SHP77 (cell line): Measurements from ENCODE around the gene SLC22A16.
"Not testable (repeated sequence)": the region's sequence is repeated elsewhere in the genome, so short reads cannot be mapped to it uniquely, and the experiment has no call there.

Source experiments
- DNase-seq, 2 experiments: peaks; one replicate each; lab custom pipeline; 2025; lab: John Stamatoyannopoulos, UW

The SLC22A16 gene

DNA sequence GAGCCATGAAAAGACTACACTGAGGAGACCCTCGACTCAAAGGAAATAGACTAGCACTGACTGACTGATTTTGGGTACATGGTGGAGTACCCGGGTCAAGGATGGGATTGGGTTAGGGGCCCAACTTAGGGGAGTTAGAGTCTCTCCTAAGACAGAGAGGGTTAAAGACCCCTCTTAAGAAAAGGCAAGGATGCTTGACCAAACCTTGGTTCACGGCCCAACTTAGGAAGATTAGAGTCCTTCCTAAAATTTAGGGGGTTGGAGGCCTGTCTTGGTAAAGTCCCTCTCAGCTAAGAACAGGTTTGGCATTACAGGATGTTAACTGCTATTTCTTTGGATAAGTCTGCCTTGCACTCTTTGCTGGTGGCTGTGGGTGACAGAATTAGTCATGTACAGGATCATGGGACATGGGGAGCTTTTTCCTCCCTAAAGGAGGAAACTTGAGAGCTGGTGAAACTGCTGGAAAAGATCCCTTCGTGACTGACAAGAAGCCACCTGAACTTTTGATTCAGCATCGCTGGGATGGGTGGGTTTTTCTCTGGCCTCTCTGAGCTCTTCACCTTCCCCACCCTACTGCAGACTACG is 12.3 kb upstream of the SLC22A16 start:
- DNase-seq = no peak

DNA sequence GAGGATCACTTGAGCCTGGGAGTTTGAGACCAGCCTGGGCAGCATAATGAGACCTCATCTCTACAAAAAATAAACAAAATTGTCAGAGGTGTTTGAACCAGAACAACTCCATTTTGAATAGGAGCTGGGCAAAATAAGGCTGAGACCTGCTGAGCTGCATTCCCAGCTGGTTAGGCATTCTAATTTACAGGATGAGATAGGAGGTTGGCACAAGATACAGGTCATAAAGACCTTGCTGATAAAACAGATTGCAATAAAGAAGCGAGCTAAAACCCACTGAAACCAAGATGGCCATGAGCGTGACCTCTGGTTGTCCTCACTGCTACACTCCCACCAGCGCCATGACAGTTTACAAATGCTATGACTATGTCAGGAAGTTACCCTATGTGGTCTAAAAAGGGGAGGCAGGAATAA is 11.6 kb upstream of the SLC22A16 start:
- DNase-seq = not testable (repeated sequence)

GRCh38 chr6:110486756-110487155 is 10.3 kb upstream of the SLC22A16 start:
- DNase-seq = no peak

GRCh38 chr6:110485491-110485890 is 9.1 kb upstream of the SLC22A16 start:
- DNase-seq = no peak

GRCh38 chr6:110484321-110484720 is 7.9 kb upstream of the SLC22A16 start:
- DNase-seq = no peak

DNA sequence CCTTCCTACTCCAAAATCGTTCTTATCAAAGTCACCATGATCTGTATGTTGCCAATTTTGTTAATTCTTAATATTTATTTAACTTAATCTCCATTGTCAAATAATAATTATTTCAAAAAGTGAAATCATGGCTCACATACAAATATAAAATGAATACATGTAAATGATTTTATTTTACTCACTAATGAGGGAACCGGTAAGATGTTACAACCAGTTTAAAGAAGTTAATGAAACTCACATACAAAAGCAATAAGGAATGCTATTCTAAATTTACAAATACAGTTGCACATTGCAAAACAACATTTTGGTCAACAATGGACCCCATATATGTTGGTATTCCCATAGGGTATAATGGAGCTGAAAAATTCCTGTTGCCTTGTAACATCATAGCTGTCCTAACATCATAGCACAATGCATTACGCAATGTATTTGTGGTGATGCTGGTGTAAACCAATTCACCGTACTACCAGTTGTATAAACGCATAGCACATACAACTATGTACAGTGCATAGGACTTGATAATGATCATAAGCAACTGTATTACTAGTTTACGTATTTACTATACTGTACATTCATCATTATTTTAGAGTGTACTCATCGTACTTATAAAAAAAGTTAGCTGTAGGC is 6.5 kb upstream of the SLC22A16 start:
- no peak for DNase-seq

DNA sequence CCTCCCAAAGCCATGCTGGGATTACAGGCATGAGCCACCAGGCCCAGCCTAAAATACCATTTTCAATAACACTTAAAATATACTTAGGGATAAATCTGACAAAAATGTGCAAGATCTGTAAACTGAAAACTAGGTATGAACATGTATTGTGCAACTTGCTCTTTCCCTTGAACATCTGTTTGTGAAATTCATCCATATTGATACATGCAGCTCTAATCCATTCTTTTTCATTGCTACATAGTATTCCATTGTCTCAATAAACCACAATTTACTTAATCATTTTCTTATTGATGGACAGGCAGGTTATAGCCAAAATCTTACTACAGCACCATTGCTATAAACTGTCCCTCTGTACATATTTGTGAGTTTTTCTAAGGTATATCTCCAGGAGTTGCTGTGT is 4.7 kb upstream of the SLC22A16 start:
- no peak for DNase-seq

DNA sequence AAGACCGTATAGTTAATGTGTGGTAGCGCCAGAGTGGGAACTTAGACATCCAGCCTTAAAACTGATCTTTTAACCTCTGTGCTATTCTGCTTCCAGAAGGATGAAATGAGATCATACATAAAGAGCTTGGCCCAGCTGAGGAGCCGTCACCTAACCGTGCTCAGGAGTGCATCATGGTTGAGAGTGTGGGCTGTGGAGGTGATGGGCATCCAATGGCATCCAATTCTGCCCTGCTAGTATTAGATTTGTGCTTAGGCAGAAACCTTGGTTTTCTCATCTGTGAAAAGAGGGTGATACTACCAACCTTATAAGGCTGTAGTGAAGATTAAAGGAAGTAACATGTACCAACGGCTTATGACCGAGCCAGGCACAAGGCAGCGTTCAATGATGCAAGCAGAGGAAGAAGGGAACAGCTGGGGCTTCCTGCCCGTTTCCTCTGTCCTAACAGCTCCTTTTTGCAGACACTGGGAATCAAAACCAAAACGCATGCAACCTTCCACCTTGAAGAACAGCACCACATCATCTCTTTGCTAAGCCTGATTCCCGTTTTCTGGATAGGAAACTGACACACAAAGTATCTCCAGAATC is 1.3 kb downstream of the SLC22A16 start:
- no peak for DNase-seq

DNA sequence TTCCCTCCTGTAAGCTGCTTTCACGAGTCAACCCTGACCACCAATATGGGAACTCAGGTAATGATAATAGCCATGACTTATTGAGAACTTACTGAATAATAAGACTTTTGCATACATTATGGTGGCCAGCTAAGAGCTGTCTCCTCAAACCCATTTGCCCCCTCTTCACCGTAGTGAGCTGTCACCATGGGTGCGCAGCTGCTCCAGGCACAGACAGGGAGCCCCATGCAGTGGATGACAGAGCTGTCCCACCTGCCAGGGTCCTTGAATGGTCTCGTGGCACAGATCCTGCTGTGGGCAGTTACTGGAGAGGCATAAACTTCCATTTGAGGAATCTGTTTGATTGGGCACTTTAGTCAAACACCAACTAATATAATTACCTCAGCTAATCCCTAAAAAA is 1.9 kb downstream of the SLC22A16 start:
- no peak for DNase-seq

DNA sequence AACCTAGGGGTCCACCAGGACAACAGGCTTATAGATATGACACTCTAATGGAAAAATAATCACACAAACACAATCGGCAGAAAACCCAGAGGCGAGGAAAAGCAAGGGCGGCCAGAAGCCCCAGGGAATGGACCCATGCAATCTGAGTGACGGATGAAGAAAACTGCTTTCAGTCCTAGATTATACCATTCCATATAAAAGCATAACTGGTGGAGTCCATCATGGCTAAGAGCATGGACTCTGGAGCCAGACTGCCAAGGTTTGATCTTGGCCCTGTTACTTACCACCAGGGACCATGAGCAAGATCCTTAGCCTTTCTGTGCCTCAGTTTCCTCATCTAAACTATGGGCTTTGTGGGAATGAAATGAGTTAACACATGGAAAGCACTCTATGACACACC is 3.7 kb downstream of the SLC22A16 start:
- DNase-seq = no peak

- no peak for DNase-seq
Measured at GRCh38 chr6:110471726-110472365, 4.6 kb downstream of the SLC22A16 start.

DNA sequence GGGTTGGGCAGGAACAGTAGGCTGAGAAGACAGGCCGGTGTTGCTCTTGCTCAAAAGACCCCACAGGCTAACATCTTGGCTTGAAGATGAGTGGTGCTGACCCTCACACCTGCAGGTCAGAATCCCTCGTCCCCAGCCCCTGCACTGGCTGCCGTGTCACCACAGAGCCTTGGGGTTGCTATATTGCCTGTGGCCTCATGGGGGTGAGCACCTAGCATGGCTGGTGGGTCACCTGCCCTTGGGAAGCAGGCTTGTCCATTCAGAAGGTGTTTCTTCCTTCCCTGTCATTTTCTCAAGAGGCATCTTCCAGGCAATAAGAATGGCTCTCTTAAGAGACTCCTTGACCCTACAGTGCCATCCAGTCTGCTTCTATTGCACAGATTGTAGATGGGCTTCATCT is 7.7 kb downstream of the SLC22A16 start:
- DNase-seq = no peak

DNA sequence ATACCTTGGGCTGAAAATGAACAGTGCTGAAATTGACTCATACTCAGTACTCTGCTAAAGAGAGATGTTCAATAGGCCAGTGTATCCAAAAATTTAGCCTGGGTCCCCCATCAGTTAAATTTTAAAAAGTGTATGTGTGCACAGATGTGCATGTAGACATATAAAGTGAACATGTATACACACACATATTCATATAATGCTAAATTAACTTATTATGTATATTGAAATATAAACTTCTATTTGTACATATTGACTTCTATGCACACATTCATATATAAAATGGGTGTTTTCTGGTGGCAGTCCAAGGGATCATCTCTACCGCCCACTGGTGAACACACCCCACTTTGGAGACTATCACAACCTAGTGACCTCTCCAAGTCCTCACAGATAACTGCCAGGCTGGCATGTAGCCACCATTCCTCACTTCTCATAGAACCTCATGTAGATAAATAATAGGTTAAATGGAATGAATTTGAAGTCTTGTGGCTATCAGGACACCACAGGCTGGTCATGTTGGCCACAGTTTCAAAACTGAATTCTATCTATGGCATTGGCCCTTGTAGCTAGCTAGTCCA is 8.8 kb downstream of the SLC22A16 start:
- DNase-seq = no peak

DNA sequence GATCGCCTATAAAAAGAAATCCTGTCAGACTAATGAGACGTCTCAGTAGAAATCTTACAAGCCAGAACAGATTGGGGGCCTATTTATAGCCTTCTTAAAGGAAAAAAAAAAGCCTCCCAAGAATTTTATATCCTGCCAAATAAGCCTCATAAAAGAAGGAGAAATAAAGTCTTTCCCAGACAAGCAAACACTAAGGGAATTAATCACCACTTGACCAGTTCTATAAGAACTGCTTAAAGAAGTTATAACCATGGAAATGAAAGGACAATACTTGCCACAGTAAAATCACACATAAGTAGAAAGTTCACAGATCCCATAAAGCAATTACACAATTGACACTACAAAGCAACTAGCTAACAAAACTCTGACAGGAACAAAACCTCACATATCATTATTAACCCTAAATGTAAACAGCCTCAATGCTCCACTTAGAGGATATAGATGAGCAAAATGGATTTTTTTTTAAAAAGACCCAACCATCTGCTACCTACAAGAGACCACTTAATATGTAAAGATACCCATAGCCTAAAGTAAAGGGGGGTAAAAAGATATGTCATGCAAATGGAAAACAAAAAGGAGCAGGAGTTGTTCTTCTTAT is 13.4 kb downstream of the SLC22A16 start:
- DNase-seq = no peak

- no peak for DNase-seq
Measured at GRCh38 chr6:110461376-110461775, 15.0 kb downstream of the SLC22A16 start.

DNA sequence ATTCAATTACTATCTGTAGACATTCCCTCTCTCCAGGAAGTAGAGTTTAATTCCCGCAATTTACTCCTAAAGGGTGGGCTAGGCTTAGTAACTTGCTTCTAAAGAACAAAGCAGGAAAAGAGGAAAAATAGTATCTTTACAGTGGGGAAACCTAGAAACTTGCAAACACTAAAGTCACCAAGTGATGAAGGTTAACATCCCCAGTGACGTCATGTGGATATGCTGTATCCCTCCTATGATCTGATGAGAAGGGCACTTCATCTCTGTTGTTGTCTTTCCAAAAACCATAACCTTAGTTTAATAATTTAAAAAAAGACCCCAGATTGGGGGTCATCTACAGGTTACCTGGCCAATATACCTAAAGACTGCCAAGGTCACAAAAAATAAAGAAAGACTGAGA is 17.3 kb downstream of the SLC22A16 start:
- DNase-seq = no peak

DNA sequence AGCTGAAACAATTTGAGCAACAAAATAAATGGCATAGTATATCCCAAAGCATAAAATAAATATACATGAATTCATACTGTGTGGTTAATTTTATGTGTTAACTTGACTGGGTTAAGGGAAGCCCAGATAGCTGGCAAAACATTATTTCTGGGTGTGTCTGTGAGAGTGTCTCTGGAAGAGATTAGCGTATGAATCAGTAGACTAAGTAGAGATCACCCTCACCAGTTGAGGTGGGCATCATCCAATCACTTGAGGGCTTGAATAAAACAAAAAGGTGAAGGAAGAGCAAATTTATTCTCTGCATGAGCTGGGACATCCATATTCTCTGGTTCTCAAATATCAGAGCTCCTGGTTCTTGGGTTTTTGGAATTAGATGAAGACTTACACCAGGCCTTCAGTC is 17.9 kb downstream of the SLC22A16 start:
- DNase-seq = no peak

DNA sequence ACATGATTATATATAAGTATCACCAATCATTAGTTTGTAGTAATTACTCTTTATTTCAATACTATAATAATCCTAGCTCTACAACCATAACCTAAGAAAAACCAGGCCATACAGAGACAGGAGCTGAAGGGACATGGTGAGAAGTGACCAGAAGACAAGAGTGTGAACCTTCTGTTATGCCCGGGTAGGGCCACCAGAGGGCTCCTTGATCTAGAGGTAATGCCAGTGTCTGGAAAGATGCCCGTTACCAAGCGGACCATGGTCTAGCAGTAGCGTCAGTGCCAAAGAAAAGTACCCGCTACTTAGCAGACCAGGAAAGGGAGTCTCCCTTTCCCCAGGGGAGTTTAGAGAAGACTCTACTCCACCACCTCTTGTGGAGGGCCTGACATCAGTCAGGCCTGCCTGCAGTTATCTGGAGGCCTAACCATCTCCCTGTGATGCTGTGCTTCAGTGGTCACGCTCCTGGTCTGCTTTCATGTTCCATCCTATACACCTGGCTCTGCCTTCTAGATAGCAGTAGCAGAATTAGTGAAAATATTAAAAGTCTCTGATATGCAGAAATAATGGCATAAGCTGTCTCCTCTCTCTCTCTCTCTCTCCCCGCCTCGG is 18.7 kb downstream of the SLC22A16 start:
- peak; percentile 46 to 73 for DNase-seq

DNA sequence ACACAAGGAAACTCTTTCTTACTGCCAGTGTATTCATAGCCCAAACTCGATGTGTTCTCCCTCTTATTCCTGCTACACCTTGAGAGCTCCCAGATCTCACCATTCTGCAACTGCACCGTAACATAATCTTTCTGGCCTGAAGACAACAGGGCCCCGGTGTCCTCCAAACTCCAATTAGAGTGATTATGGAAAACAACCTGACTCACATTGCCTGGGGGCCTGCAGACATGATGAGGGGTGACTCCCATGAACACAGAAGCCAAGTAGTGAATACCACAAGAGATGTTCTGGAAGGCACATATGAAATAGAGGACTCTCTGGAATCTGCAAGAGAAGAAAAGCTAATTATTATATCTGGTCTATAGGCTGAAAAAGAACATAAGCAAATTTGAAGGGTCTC is 19.7 kb downstream of the SLC22A16 start:
- no peak for DNase-seq

GRCh38 chr6:110449541-110449895 is 26.9 kb downstream of the SLC22A16 start:
- DNase-seq = no peak

DNA sequence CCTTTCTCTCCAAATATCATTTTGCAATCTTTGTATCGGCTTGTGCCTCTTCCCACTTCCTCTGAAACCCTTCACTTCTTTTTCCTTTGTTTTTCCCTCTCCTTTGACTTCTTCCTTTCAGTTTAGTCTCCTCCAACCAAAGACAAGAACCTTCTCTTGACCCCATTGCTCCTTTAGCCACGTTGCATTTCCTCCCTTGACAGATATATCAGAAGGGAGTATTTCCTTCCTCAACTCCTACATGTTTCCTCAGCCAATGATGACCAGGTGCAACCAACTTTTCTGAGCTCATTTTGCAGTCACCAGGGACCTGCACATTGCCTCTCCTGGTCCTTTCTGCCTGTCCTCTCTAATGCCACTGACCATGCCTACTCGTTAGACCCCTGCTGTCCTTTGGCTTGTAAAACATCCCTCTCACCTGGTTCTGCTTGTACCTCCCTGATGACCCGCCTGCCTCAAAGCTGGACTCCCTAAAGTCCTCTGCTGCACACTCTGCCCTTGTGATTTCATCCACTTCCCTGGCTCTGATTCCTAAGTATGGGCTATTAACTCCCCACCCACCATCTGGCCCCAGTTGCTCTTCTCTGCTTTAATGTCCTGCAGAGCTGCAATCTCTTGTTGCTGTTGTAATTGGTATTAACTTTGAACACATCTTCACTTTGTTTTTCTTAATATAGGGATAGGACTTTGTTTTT is 27.4 kb downstream of the SLC22A16 start:
- no peak for DNase-seq

DNA sequence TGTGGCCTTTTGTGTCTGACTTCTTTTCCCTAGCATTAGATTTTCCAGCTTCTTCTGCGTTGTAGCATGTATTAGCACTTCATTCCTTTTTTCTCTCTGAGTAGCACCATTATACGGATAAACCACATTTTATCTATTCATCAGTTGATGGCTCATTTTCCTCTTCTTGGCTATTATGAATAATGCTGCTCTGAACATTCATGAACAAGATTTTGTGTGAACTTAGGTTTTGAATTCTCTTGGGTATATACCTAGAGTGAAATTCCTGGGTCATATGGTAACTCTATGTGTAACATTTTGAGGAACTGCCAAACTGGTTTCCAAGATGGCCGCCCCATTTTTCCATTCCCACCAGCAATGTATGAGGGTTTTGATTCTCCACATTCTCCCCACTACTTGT is 28.7 kb downstream of the SLC22A16 start:
- no peak for DNase-seq
